Suppressor macrophage (primary cell): Measurements from ENCODE around the gene CPPED1.
A peak's percentile ranks its signal among the peaks of the same experiment; 100 is the strongest.

Experiments used
- DNase-seq, 4 experiments: peaks; one replicate each; pipeline ENCODE4 v3.0.0-alpha.2; 2020 to 2022

Gene CPPED1

DNA sequence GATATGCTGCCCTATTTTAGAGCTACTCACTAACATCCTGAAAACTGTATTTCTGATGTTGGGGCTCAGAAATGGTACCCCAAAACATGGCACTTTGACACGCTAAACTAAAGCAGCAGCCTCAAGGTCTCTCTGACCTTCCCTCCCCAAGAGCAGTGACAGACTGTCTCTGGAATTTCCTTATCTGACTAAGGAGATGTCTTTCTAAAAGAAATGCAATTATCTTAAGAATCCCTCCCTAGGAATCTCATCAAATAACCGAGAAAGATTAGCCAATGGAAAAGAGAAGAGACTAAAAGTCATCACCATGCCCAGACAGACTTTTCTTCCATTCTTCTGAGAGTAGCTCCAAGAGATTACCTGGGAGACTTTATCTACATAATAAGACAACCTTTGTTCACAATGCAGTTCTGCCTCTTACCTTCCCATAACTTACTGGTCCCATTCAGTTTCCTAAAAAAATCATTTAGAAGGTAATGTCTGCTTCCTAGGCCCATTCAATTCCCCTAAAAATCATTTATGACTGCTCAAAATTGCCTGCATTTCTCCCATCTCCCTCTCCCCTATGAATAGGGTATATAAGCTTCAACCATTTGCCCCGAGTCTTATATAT is 123.9 kb downstream of the CPPED1 start:
- no peak for DNase-seq

DNA sequence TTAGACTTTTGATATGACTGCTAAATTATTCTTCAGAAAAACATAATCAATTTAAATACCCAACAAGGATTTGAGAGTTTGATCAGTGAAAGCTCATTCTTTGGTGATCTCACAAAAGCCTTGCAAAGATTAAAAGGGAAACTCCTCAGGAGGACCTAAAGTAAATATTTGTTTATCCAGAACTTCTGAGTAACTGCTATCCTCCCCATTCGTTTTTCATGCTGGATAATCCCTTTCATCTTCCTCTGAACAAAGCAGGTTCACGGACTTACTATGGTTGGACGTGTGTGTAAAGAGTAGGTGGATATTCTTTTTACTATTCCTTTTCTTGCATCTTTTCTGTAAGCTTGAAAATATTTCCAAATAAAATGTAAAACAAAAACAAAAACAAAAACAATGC is 124.7 kb downstream of the CPPED1 start:
- no peak for DNase-seq

DNA sequence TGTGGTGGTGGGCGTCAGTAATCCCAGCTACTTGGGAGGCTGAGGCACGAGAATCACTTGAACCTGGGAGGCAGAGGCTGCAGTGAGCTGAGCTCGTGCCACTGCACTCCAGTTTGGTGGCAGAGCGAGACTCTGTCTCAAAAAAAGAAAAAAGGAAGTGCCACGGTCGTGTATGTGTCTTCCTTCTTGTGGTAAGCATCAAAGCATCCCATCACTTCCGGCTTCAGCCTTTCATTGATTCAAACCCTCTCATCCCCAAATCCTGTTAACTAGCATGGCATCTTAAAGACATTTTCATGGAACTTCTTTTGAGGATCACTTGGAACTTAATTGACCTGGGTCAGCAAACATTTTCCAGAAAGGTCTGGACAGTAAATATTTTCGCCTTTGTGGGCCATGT is 126.2 kb downstream of the CPPED1 start:
- DNase-seq, result peak in 3 of 4 experiments; percentile 25 to 41 (median 29)

DNA sequence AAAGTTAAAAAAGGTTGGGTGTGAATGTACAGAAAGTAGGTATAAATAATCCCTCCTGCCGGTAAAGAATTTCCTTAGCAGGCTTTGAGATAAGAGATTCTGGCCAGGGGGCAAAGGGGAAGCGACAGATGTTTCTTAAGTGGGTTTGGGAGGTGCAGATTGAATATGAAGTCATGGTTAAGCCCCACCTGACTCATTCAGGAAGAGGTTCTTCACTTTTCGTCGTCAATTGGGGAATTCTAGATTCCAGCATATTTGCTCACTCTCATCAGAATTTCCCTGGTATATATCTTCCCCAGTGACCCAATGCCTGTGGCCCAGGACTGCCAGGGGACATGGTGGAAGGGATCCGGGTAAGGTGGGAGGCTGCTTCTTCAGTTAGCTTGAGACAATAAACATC is 127.8 kb downstream of the CPPED1 start:
- peak in 3 of 4 experiments; percentile 4 to 38 (median 21) for DNase-seq

DNA sequence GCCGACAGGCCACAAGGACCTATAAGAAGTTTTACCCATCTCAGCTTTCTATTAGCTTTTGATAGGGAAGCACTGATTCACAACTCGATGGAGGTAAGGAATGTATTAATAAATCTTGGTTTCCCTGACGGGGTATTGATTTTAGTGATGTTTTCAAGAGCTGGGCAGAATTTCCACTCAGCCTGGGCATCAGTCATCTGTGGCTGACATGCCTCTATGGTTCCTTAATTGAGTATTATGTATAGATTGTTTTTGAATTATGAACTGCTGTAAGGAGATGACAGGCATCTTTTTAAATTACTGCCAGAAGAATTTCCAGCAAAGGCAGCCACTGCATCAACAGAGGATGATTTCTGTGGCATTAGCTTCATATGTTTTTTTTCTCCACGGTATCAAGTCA is 128.6 kb downstream of the CPPED1 start:
- no peak for DNase-seq

DNA sequence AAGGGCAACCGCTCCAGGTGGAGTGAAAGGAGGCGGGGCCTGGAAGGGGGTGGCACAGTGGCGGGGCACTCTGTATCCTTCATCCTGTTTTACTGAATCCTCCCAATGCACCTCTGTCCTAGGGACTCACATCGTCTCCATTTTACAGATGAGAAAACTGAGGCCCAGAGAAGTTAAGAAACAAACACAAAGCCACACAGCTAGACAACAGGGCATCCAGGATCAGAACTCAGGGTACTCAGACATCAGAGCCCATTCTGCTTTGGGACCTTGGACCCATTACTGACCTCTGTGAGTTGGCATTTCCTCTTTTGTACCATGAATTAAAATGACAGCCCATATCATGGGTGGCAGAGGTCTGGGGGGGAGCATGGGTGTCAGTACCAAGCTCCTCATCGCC is 129.2 kb downstream of the CPPED1 start:
- no peak for DNase-seq

DNA sequence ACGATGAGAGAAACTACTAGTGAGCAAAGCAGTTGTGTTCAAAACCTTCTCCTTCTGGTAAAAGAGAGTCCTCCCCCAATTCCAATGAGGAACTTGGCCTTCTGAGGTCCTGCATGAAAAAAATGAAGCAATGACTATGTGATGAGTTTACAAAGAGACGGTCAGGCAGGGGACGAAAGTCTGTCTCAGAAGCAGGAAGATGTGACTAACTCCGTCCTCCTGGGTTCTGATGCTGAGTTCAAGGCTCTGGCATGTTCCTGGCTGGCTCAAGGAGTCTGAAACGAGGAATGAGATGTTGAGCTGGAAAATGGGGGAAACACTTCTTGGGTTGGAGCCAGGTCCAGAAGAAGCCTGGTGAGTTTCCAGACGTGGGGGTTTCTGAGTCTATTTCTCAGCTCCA is 129.6 kb downstream of the CPPED1 start:
- peak; percentile 46 to 82 (median 76) for DNase-seq

DNA sequence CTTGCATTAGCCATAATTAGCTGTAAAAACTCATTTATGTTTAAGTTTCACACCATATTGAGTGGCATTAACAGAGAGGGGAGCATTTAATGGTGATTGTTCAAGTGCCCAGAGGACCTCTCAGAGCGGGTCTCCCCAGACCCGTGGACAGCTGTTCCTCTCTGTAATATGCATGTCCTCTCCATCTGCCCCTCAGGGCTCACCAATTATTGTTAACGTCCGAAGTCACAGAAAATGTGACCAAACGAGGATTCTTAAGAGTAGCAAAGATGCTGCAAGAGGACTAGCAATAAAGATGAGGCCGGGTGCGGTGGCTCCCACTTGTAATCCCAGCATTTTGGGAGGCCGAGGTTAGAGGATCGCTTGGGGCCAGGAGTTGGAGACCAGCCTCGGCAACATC is 130.2 kb downstream of the CPPED1 start:
- DNase-seq, result no peak

DNA sequence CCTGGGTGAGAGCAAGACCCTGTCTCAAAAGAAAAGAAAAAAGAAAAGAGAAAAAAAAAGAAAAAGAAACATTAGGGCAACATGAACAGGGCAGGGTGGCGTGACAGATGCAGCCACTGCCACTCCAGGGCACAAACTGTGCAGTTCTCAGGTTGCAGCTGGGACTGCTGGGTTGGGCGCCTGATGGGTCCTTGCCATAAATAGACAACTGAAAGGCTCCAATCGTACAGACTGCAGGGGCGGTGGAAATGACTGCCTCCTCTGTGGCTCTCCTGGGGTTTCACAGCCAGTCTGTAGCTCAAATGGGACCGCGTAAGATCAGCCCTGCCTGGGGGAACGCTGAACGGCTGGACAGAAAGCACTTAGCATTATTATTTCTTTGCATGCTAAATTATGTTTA is 130.7 kb downstream of the CPPED1 start:
- DNase-seq, result no peak

DNA sequence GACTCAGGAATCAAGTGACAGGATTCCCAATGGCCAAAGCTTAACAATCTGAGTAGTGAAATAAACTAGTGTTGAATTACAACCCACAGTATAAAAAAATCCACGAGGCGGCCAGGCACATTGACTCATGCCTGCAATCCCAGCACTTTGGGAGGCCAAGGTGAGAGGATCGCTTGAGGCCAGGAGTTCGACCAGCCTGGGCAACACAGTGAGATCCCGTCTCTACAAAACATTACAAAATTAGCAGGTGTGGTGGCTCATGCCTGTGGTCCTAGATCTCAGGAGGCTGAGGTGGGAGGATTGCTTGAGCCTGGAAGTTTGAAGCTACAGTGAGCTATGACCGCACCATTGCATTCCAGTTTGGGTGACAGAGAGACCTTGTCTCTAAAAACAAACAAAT is 133.8 kb downstream of the CPPED1 start:
- DNase-seq, result no peak

DNA sequence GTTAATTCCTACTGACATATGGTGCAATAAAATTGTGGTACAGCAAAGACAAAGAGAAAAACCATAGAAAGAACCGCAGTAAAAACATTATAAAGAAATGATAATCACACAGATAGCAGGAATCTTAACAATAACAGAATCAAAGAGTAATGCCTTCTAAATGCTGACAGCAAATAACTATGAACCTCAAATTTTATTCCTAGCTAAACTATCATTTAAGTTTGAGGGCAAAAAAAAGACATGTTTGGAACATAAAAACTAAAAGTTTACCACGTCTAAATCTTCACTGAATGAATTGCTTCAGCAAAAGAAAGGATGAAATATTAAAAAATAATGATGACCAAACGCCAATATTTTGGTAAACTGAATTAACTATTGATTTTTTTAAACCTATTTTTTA is 135.8 kb downstream of the CPPED1 start:
- no peak for DNase-seq

DNA sequence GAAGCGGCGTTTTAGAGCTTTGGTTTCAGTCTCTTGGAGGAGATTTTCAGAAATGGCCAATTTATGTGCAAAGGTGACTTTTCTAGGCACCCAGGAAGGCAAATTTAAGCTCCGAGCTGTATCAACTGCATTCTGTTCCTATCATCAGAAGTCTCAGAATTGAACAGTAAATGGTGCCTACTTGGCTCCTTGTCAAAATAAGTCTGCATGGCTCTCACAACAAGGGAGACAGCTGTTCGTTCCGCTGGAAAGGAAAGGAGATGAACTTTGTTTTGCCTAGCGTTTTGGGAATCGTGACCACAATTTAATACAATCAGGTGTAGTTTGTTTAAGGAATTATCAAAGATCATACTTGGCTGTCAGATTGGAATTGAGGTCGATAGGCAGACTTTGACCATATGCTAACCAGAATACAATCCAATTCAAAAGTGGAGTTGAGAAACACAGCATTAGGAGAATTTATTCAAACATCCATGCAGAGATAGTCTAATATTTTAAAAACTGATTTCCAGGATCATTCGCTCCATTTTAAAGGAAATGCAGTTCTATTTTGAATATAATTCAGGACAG is 139.4 kb downstream of the CPPED1 start:
- DNase-seq, result no peak

DNA sequence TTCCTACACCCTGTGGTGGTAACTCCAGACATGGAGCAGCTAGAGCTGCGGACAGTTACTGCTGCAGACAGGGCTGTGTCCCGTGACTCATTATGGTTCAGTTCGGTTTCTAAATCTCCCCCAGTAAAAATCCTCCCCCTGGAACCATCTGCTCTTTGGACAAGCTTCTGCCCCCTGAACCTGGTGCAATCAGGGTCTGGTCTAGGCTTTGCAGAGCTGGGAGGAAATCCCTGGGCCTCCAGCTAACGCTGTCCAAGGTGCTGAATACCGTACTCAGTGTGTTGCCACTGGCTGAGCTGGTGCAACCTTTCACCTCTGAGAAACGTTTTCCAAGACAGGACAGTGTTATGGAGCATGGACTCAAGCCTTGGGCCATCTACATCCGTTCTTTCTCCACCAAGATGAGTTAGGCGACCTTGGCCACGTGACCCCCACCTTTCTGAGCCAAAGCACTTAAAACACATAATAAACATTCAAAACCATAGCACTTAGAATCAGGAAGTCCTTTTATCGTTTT is 142.0 kb downstream of the CPPED1 start:
- DNase-seq, result peak; percentile 15 to 52 (median 32)

DNA sequence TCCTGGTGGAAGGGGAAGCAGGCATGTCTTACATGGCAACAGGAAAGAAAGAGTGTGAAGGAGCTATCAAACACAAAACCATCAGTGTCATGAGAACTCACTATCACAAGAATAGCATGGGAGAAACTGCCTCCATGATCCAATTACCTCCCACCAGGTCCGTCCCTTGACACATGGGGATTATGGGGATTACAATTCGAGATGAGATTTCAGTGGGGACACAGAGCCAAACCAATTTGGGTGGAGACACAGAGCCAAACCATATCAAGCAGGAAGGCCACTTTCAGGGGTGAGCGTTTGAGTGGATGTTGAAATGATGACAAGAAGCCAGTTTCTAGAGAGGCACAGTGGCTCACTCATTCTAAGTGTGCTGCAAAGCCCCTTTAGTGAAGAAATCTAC is 143.8 kb downstream of the CPPED1 start:
- DNase-seq, result no peak

DNA sequence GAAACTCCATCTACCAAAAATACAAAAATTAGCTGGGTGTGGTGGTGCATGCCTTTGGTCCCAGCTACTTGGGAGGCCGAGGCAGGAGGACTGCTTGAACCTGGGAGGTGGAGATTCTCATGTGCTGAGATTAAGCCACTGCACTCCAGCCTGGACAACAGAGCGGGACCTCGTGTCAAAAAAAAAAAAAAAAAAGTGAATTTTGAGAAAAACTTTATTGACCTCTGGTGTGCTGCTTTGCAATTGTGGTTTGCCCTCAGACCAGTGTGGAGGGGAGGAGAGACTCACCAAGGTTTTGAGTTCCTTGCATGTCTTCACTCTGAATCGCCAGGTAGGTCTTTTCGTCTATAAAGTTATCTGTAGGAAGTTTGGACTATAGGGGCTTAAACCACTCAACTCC is 145.2 kb downstream of the CPPED1 start:
- DNase-seq, result no peak

DNA sequence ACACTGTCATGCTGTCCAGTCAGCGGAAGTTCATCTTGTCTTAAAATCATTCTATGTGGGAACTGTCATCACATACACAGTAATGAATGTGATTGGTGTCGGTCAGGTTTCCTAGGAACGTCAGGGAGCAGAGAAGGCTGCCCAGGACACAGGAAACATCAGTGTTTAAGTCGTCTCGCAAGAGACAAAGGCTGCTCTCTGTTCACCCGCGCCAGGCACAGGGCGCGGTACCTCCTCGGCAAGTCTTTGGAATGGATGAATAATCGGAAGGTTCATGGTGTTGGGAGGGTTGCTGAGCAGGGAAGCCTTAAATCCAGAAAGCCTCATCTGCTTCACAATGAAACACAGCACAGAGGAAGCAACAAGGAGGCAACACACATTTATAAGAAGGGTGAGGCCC is 148.2 kb downstream of the CPPED1 start:
- DNase-seq, result no peak

DNA sequence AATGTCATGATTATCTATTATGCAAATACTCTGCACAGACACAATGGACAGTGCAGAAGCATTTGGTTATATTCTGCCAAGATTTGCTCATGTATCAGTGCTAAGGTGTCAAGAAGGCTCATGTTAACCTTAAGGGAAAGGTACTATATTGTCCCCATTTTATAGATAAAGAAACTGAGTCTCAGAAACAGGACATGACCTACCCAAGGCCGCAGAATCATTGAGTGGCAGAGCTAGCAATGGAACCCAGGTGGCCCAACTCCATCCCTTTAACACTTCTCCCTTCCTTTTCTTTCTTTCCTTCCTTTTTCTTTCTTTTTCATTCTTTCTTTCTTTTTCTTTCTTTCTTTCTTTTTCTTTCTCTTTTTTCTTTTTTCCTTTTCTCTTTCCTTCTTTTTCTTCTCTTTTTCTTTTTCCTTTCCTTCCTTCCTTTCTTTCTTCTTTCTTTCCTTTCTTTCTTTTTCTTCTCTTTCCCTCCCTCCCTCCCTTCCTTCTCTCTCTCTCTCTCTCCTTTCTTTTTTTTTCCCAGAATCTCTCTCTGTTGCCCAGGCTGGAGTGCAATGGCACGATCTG is 149.8 kb downstream of the CPPED1 start:
- no peak for DNase-seq

DNA sequence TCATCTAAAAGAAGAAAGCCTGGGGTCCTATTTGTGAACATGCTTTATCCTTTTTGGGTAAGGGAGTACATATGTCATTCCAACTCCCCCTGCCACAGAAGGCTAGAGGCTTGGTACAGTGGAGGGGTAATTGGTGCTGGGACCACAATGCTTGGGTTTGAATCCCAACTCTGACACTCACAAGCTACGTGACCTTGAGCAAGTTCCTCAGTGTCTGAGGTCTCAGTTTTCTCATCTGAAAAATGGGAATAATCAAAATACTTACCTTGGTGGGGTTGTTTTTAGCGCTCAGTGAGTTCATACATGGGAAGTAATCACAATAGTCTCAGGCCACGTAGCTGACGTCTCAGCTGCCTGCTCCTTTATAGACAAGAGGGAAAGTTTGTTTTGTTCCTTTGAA is 150.8 kb downstream of the CPPED1 start:
- DNase-seq, result no peak

DNA sequence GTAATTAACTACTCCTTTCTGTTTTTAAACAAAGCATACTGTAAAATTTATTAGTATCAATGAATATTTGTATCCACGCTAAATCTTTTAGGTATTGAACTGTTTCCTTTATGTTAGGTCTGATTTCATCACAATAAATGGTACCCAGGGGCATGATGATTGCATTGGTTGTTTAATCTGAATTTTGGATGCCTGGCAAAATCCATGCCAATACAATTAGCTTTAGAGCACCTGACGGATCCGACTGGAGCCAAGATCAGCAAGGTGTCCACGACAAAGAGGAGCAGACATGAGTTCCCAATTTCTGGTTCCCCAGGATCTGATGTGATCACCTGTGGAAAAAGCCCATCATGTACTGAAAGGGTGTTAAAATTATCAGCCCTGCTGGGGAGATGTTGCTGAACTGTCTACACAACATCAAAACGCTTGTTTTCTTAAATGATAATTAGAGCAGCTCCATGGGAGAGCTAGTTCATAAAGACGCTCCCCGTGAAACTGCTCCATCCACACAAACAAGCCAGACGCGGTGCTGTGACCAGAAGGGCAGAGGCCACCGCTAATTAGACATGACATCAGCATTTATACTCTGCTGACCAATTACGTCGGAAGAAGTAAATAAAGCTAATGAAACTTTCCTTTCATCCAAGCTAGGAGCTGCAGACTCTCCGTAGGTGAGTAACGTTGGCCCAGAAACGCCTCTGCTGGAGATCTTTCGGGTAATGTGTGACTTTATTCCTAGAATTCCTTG is 151.7 kb downstream of the CPPED1 start:
- DNase-seq, result no peak

DNA sequence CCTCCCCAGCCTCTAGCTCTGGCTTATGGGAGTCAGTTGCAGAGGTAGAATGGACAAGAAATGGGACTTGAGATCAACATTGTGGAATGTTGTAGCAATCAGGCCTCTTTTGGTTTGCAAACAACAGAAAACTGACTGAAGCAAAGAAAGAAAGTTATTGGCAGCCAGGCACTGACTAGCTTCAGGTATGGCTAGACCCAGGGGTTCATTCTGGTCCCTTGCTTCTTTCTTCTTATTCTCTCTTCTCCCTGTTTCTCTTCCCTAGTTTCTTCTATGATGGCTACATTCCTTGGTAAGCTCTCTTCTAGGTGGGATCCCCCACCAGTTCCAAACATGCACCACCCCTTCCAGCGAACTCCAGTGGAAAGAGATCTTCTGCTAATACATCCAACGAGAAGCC is 154.3 kb downstream of the CPPED1 start:
- no peak for DNase-seq

DNA sequence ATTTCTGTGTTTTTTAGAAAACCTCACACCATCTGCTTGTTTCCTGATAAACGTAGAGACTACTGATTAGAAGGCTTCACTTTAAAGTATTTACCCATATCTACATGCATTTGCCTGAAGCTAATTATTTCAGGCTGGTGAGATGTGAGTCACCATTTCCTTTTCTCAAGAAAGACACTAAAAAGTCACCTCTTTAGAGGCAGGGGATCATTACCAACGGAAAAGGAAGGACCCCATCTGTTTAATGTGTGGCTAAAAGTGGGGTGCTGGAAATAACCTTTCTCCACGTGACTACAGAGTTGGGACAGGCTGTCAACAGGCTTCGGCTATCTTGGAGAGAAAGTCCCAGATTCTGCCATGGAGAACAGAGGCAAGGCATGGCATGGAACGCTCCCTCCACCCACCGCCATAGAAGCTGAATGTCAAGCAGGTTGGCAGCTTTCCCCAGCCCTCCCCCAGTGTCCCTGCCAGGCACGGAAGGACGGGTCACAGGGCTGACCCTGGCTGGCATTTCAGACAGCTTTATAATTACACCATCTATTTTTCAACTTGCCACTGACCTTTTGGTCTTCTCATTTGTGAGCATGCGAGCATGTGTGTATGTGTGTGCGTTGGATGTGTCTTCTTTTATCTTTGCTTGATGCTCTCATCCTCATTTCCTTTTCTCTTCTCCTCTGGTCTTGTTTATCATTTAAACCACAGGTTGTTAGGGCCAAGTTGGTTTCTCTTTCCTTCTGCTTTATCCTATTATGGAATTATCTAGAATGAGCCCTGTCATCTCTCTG is 157.0 kb downstream of the CPPED1 start:
- peak in 3 of 4 experiments; percentile 13 to 30 (median 18) for DNase-seq

DNA sequence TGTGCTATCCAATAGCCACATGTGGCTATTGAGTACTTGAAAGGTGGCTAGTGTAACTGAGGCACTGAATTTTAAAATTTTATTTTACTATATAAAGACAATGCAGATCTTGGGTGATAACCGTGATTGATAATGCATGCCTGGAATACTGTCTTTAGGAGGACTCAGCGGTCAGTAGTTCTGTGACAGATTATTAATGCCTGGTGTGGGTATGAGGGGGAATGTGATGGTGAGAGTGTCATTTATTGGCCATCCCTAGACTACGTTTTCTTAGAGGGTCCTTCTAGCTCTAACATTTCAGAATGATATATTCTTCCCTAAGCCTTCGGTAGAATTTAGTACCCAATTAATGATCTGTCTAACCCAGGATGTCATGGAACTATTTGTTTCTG is 157.6 kb downstream of the CPPED1 start:
- DNase-seq, result no peak

DNA sequence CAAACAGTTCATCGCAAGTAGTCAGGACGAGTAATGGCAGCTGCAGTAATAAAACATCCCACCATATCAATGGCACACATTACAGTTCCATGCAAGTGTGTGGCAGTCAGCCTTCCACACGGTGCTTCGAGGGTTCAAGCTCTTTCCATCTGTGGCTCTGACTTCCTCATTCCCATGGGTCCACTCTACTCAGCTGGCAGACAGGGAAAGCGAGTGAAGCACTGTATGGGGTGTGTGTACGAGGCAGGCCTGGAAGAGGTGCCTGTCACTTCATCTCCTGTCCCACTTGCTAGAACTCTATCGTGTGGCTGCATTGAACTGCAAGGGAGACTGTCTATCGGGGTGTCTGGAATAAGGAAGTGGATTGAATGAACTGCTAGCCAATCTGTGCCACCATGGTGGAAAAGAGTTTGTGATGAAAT is 160.6 kb downstream of the CPPED1 start:
- no peak for DNase-seq
